Spleen (tissue), 11 donors: ENCODE results near the gene CUX1. TPM values are rescaled to one million over a fixed set of nuclear protein-coding genes. Genes with fewer than 3 reads are reported as not detected.

ENCODE experiments used
- DNase-seq: peaks from one replicate; pipeline ENCODE4 v3.0.0-alpha.2; 2020
- H3K27ac ChIP-seq, 8 donors: fragments of 200-600 bp; sonication (generic) in 7 of 8; 1 replicate in 4 of 8; 2 replicates in 4 of 8; pipeline versions ENCODE4 v1.5.0 to v1.8.0; 2016 to 2021; ENCODE audit warnings: inconsistent platforms in 4 of 8, mild to moderate bottlenecking in 4 of 8, moderate library complexity in 1 of 8
- H3K27me3 ChIP-seq, 7 donors: fragments of 200-600 bp; sonication (generic) in 6 of 7; replicated peaks in 1 of 7; 1 replicate in 4 of 7; 2 replicates in 3 of 7; pipeline versions ENCODE4 v1.5.0 to v1.8.0; 2016 to 2021; ENCODE audit warnings: inconsistent platforms in 3 of 7, mild to moderate bottlenecking in 1 of 7
- H3K36me3 ChIP-seq, 6 donors: fragments of 200-600 bp; sonication (generic) in 5 of 6; 1 replicate in 4 of 6; 2 replicates in 2 of 6; pipeline versions ENCODE4 v1.5.0 to v1.8.0; 2016 to 2021; ENCODE audit warnings: inconsistent platforms in 2 of 6
- H3K4me1 ChIP-seq, 6 donors: fragments of 200-600 bp; sonication (generic) in 5 of 6; 1 replicate in 3 of 6; 2 replicates in 3 of 6; pipeline versions ENCODE4 v1.5.0 to v1.8.0; 2016 to 2021; ENCODE audit warnings: inconsistent platforms in 3 of 6
- H3K4me3 ChIP-seq, 8 donors: fragments of 200-600 bp; sonication (generic) in 7 of 8; 1 replicate in 4 of 8; 2 replicates in 4 of 8; pipeline versions ENCODE4 v1.5.0 to v1.8.0; 2016 to 2021; ENCODE audit warnings: inconsistent platforms in 4 of 8, mild to moderate bottlenecking in 4 of 8, moderate library complexity in 2 of 8
- H3K9me3 ChIP-seq, 8 donors: fragments of 200-600 bp; sonication (generic) in 7 of 8; 1 replicate in 4 of 8; 2 replicates in 4 of 8; pipeline versions ENCODE4 v1.5.0 to v1.8.0; 2016 to 2021; ENCODE audit warnings: inconsistent platforms in 4 of 8
- POLR2A ChIP-seq, 3 donors: fragments of 450-650 bp; IDR thresholded peaks; one replicate each; pipeline ENCODE4 v1.5.1; 2017; ENCODE audit warnings: antibody characterized with exemption in 3 of 3, mild to moderate bottlenecking in 1 of 3
- POLR2AphosphoS5 ChIP-seq, 3 donors: sonication (generic); formaldehyde crosslinking; IDR thresholded peaks; one replicate each; pipeline ENCODE4 v1.5.1; 2017; ENCODE audit warnings: antibody characterized with exemption in 3 of 3
- WGBS, 5 donors: extraction: QIAGEN DNeasy Blood & Tissue Kit in 3 of 5; methylation state at CpG; one replicate each; pipeline versions ENCODE4 v1.1.5 to v1.1.7; 2013 to 2018; 5-methylcytosine and 5-hydroxymethylcytosine counted together
- intact Hi-C: fragments of 100-400 bp; cut with DNase I; formaldehyde crosslinking; loops from one replicate; pipeline ENCODE4 v1.15.0; 2023; ENCODE audit warnings: low total_unique reads
- polyA plus RNA-seq, 3 donors: library from polyadenylated mRNA; stranded (reverse); fragments of 200-250 nt; gene quantifications; one replicate each; pipeline ENCODE4 v1.2.1, GENCODE V29; 2013
- total RNA-seq, 7 donors: library from RNA; depleted of rRNA in 3 of 7; stranded (reverse); fragments of >200 nt in 3 of 7; fragmentation: NEBNext Ultra II Directional in 4 of 7; extraction: Animal tissue kit (Norgen Biotek cat#: 25700) in 4 of 7; gene quantifications; one replicate each; pipeline versions ENCODE4 v1.1.0 to v1.2.1, GENCODE V29; 2016 to 2021
- TF ChIP-seq, protein P1 (sequence below), 11 experiments: fragments of 200-600 bp in 7 of 11; fragments of 450-650 bp in 4 of 11; sonication (generic) in 4 of 11; IDR thresholded peaks in 8 of 11; conservative IDR thresholded peaks in 3 of 11; 1 replicate in 7 of 11; 2 replicates in 4 of 11; pipeline versions ENCODE4 v1.4.0 to v1.8.0; 2016 to 2021; ENCODE audit warnings: antibody characterized with exemption in 11 of 11, inconsistent platforms in 4 of 11, mild to moderate bottlenecking in 1 of 11
- donor health status: healthy with polysubstance abuse.
- donor health status: DM: no; HTN: no; CAD: no; lungs with moderate emphysema.
- donor health status: DM: no; HTN: no; CAD: no.
- donor health status: Bipolar disorder and iron deficiency.
- donor health status: healthy.
- donor health status: DM: no; HTN: no; CAD: no.
- donor health status: DM: yes; HTN: yes; CAD: no.

Gene CUX1
- total and polyA plus RNA-seq, 10 donors = 9.1 to 95.8 (median 61.9) TPM

- 79 to 90% (median 82%) methylated on average over 5 of the region's 5 CpGs for WGBS, 5 donors
- H3K36me3 ChIP-seq = peaks cover 0 to 17% (median 0%) of the 10 kb centered on the region in 6 donors
- H3K4me3 ChIP-seq = no peak overlapping the region
- DNase-seq = peak; percentile 27
- intact Hi-C loops = no loop called here
- no peaks in the 10 kb centered on the region for H3K27me3 ChIP-seq
- H3K4me1 ChIP-seq = peaks cover 0 to 4% (median 0%) of the 10 kb centered on the region in 6 donors
- no peak overlapping the region for H3K27ac ChIP-seq
- H3K9me3 ChIP-seq = no peaks in the 10 kb centered on the region
- TF ChIP-seq POLR2AphosphoS5 (IDR thresholded peaks at IDR 0.05) = no peak
- TF ChIP-seq, protein P1, sequence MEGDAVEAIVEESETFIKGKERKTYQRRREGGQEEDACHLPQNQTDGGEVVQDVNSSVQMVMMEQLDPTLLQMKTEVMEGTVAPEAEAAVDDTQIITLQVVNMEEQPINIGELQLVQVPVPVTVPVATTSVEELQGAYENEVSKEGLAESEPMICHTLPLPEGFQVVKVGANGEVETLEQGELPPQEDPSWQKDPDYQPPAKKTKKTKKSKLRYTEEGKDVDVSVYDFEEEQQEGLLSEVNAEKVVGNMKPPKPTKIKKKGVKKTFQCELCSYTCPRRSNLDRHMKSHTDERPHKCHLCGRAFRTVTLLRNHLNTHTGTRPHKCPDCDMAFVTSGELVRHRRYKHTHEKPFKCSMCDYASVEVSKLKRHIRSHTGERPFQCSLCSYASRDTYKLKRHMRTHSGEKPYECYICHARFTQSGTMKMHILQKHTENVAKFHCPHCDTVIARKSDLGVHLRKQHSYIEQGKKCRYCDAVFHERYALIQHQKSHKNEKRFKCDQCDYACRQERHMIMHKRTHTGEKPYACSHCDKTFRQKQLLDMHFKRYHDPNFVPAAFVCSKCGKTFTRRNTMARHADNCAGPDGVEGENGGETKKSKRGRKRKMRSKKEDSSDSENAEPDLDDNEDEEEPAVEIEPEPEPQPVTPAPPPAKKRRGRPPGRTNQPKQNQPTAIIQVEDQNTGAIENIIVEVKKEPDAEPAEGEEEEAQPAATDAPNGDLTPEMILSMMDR (IDR thresholded peaks at IDR 0.05 in 8 of 11, conservative IDR thresholded peaks at IDR 0.05 in 3 of 11) = no peak
- no peak for TF ChIP-seq POLR2A (IDR thresholded peaks at IDR 0.05)
Observed at GRCh38 chr7:101970801-101971200, 153.4 kb downstream of the CUX1 start.

DNA sequence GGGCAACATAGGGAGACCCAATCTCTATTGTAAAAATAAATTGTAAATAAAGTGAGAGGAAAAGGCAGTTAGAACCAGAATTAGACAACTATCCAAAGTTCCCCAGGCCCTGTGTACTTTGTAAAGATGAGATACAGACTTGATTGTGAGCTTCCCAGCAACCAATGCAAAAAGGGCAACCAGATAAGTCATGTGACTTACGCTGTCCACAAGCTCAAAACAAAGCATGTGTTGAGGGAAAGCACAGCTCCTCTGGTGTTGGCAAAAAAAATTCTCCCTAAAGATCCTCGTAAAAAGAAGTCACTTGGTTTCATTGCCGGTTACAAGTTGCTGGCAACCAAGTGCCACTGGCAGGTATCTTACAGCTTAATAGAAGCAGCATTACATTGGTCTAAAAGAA is 154.0 kb downstream of the CUX1 start:
- intact Hi-C loops = no loop called here

DNA sequence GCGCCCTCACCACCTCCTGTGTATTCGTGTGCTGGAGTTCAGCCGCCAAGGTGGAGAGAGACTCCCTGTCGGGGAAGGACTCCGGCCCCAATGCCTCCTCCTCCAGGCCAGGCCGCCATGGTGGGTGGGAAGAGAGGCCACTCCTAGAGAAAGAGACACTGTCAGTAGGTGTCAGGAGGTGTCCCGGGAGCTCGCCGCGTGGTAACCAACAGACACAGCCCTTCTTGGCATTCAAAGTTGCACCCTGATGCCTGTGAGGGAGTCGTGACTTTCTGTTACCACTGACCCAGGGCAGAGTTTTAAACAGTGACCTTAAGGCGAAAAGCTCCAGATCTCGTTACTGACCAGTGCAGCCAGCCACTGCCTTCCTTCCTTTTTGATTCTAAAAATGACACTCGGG is 155.2 kb downstream of the CUX1 start:
- no peak overlapping the region for H3K4me3 ChIP-seq
- H3K36me3 ChIP-seq = peaks cover 0 to 17% (median 0%) of the 10 kb centered on the region in 6 donors
- peak; percentile 49 for DNase-seq
- 89 to 95% (median 90%) methylated on average over 14 of the region's 14 CpGs for WGBS, 5 donors
- H3K27me3 ChIP-seq = no peaks in the 10 kb centered on the region
- H3K27ac ChIP-seq = no peak overlapping the region
- H3K4me1 ChIP-seq = peaks cover 0 to 4% (median 0%) of the 10 kb centered on the region in 6 donors
- TF ChIP-seq, protein P1 (IDR thresholded peaks at IDR 0.05 in 8 of 11, conservative IDR thresholded peaks at IDR 0.05 in 3 of 11) = no peak
- no peak for TF ChIP-seq POLR2A (IDR thresholded peaks at IDR 0.05)
- TF ChIP-seq POLR2AphosphoS5 (IDR thresholded peaks at IDR 0.05) = no peak
- intact Hi-C loops = no loop called here
- H3K9me3 ChIP-seq = no peaks in the 10 kb centered on the region

More for the DNA sequence above, 154.0 kb downstream of the CUX1 start:
- Histone ChIP-seq H3K27me3 (no peaks in the 10 kb centered on the region), H3K27ac (no peak overlapping the region), H3K4me1 (peaks cover 0 to 4% (median 0%) of the 10 kb centered on the region in 6 donors), H3K9me3 (no peaks in the 10 kb centered on the region), H3K4me3 (no peak overlapping the region), H3K36me3 (peaks cover 0 to 17% (median 0%) of the 10 kb centered on the region in 6 donors)
- no peak for DNase-seq
- TF ChIP-seq POLR2A (IDR thresholded peaks at IDR 0.05) = no peak
- TF ChIP-seq, protein P1 (IDR thresholded peaks at IDR 0.05 in 8 of 11, conservative IDR thresholded peaks at IDR 0.05 in 3 of 11) = no peak
- 92 to 100% (median 98%) methylated on average over 3 of the region's 3 CpGs for WGBS, 5 donors

- Histone ChIP-seq H3K36me3 (peaks cover 0 to 17% (median 0%) of the 10 kb centered on the region in 6 donors), H3K27ac (no peak overlapping the region), H3K27me3 (no peaks in the 10 kb centered on the region), H3K9me3 (no peaks in the 10 kb centered on the region), H3K4me1 (peaks cover 0 to 4% (median 0%) of the 10 kb centered on the region in 6 donors), H3K4me3 (no peak overlapping the region)
- DNase-seq = peak; percentile 25
- 88 to 96% (median 95%) methylated on average over 8 of the region's 8 CpGs for WGBS, 5 donors
- intact Hi-C loops = no loop called here
- no peak for TF ChIP-seq POLR2A (IDR thresholded peaks at IDR 0.05)
- TF ChIP-seq, protein P1 (IDR thresholded peaks at IDR 0.05 in 8 of 11, conservative IDR thresholded peaks at IDR 0.05 in 3 of 11) = no peak
- no peak for TF ChIP-seq POLR2AphosphoS5 (IDR thresholded peaks at IDR 0.05)
Observed at GRCh38 chr7:101973130-101973529, 155.7 kb downstream of the CUX1 start.
